HL-60/S4 (cell line): ENCODE results near the gene STAT3.
"Not testable (repeated sequence)": the region's sequence is repeated elsewhere in the genome, so short reads cannot be mapped to it uniquely, and the experiment has no call there.

ENCODE experiments used
- in situ Hi-C: fragments of 300-500 bp; cut with MboI; formaldehyde crosslinking; loops from 2 replicates; pipeline ENCODE4 v1.14.3; 2022; ENCODE audit warnings: low sequenced_read_pairs

The STAT3 gene

GRCh38 chr17:42266918-42267766 is 121.1 kb downstream of the STAT3 start:
- in situ Hi-C loops, result no loop called here

GRCh38 chr17:42266462-42266861 is 121.8 kb downstream of the STAT3 start:
- in situ Hi-C loops, result no loop called here

- in situ Hi-C loops, result not testable (repeated sequence)
Measured at GRCh38 chr17:42264366-42264765, 123.9 kb downstream of the STAT3 start.
